Esophagus squamous epithelium (tissue), 5 donors: ENCODE data around the gene TRAF2. TPM values are rescaled to one million over a fixed set of nuclear protein-coding genes. Genes with fewer than 3 reads are reported as not detected.
"Not testable (repeated sequence)": the region's sequence is repeated elsewhere in the genome, so short reads cannot be mapped to it uniquely, and the experiment has no call there.

ENCODE experiments used
- DNase-seq: peaks from one replicate; lab custom pipeline; 2025; lab: John Stamatoyannopoulos, UW
- H3K27ac ChIP-seq, 4 donors: fragments of 200-600 bp; sonication (generic); one replicate each; pipeline ENCODE4 v1.5.1; 2016 to 2019; ENCODE audit warnings: mild to moderate bottlenecking in 1 of 4
- H3K27me3 ChIP-seq, 4 donors: fragments of 200-600 bp; sonication (generic); 1 replicate in 3 of 4; 2 replicates in 1 of 4; pipeline versions ENCODE4 v1.5.1 to v1.6.0; 2017 to 2021; ENCODE audit warnings: antibody characterized with exemption in 1 of 4
- H3K36me3 ChIP-seq, 3 donors: fragments of 200-600 bp; sonication (generic); one replicate each; pipeline ENCODE4 v1.5.1; 2016 to 2019
- H3K4me1 ChIP-seq, 3 donors: fragments of 200-600 bp; sonication (generic); one replicate each; pipeline ENCODE4 v1.5.1; 2017 to 2019
- H3K4me3 ChIP-seq, 4 donors: fragments of 200-600 bp; sonication (generic); 1 replicate in 3 of 4; 2 replicates in 1 of 4; pipeline ENCODE4 v1.5.1; 2016 to 2019; ENCODE audit warnings: mild to moderate bottlenecking in 2 of 4, moderate library complexity in 1 of 4
- H3K9me3 ChIP-seq, 3 donors: fragments of 200-600 bp; sonication (generic); one replicate each; pipeline ENCODE4 v1.5.1; 2016 to 2019
- POLR2A ChIP-seq, 4 donors: fragments of 450-650 bp; IDR thresholded peaks; one replicate each; pipeline ENCODE4 v1.6.1; 2017; ENCODE audit warnings: antibody characterized with exemption in 4 of 4, mild to moderate bottlenecking in 4 of 4, moderate library complexity in 3 of 4
- whole genome bisulfite sequencing, 2 donors: methylation state at CpG; one replicate each; pipeline ENCODE4 v1.1.5; 2018; 5-methylcytosine and 5-hydroxymethylcytosine counted together
- intact Hi-C: fragments of 100-400 bp; cut with DNase I; formaldehyde crosslinking; loops from one replicate; pipeline ENCODE4 v1.15.0; 2022
- total RNA-seq, 4 donors: library from RNA; depleted of rRNA; stranded (reverse); fragments of >200 nt; gene quantifications; one replicate each; pipeline ENCODE4 v1.1.0, GENCODE V29; 2016
- TF ChIP-seq, protein P1 (sequence below), 6 experiments: fragments of 450-650 bp in 4 of 6; fragments of 200-600 bp in 2 of 6; sonication (generic) in 2 of 6; IDR thresholded peaks; one replicate each; pipeline ENCODE4 v1.5.1; 2016 to 2019; ENCODE audit warnings: antibody characterized with exemption in 6 of 6, mild to moderate bottlenecking in 4 of 6, moderate library complexity in 4 of 6
- donor health status: DM: yes; HTN: yes; CAD: no.

TRAF2 gene
- total RNA-seq, 4 donors from 2014 or later, result 8.0 to 20.9 (median 13.2) TPM

DNA sequence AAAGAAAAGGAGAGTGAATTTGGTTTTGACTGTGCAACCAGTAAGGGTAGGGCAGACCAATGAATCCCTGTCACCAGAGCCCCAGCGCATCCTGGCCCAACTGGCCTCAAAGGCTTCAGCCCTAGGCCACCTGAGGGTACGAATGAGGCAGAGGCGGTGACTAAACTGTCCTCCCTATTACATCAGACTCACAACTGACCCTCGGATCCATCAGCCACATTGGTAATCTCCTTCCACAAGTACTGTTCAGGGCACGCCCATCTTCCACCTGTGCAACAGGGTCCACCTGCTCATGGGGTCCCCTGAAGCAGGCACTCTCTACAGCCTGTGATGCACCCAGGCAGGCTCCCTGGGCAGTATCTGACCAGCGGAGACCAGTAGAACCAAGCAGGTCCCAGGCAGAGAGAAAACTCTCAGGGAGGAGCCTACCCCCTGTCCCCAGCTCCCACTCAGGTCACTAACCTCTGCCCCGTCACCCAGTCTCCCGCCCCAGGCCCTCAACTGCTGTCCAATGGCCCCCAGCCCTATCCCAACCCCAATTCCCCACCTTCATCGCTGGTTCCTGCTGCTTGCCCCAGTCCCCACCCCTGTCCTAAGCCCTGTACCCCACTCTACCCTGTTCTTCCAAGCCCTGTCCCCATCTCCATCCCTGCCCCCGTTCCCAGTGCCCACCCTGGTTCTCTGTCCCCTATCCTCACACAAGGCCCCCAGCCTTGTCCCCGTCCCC is 21.1 kb upstream of the TRAF2 start:
- no peaks in the 10 kb centered on the region for H3K27me3 ChIP-seq
- no peaks in the 10 kb centered on the region for H3K9me3 ChIP-seq
- H3K4me1 ChIP-seq, result peaks cover 13 to 45% (median 16%) of the 10 kb centered on the region in 3 donors
- 49 to 66% methylated on average over 7 to 11 of the region's 11 CpGs for WGBS, 2 donors
- TF ChIP-seq, protein P1, sequence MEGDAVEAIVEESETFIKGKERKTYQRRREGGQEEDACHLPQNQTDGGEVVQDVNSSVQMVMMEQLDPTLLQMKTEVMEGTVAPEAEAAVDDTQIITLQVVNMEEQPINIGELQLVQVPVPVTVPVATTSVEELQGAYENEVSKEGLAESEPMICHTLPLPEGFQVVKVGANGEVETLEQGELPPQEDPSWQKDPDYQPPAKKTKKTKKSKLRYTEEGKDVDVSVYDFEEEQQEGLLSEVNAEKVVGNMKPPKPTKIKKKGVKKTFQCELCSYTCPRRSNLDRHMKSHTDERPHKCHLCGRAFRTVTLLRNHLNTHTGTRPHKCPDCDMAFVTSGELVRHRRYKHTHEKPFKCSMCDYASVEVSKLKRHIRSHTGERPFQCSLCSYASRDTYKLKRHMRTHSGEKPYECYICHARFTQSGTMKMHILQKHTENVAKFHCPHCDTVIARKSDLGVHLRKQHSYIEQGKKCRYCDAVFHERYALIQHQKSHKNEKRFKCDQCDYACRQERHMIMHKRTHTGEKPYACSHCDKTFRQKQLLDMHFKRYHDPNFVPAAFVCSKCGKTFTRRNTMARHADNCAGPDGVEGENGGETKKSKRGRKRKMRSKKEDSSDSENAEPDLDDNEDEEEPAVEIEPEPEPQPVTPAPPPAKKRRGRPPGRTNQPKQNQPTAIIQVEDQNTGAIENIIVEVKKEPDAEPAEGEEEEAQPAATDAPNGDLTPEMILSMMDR (IDR thresholded peaks at IDR 0.05), result no peak
- TF ChIP-seq POLR2A (IDR thresholded peaks at IDR 0.05), result no peak
- peak overlapping the region; percentile 87 to 96 (median 88) for H3K4me3 ChIP-seq
- peak overlapping the region; percentile 85 to 98 (median 94) for H3K27ac ChIP-seq
- DNase-seq, result no peak
- intact Hi-C loops, result no loop called here
- peaks cover 26 to 43% (median 30%) of the 10 kb centered on the region in 3 donors for H3K36me3 ChIP-seq

DNA sequence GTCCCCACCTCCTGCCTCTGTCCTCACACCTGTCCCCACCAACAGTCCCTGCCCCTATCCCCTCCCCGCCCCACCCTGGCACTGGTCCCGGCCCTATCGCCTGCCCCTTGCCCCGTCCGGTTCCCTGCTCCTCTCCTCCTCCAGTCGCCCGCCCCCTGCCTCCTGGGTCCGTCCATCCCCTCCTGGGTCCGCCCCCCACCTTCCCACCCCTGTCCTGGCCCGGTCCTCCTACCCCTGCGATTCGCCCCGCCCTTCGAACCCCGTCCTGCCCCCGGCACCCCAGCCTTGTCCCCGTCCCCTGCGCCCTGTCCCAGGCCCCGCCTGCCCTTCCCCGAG is 20.6 kb upstream of the TRAF2 start:
- WGBS, 2 donors, result no CpG with 5 or more reads among the region's 20 CpGs
- DNase-seq, result no peak
- H3K36me3 ChIP-seq, result peaks cover 26 to 39% (median 30%) of the 10 kb centered on the region in 3 donors
- H3K27ac ChIP-seq, result peak overlapping the region; percentile 85 to 98 (median 94)
- H3K4me3 ChIP-seq, result peak overlapping the region; percentile 87 to 96 (median 88)
- TF ChIP-seq, protein P1 (IDR thresholded peaks at IDR 0.05), result no peak
- no peak for TF ChIP-seq POLR2A (IDR thresholded peaks at IDR 0.05)
- intact Hi-C loops, result no loop called here
- no peaks in the 10 kb centered on the region for H3K27me3 ChIP-seq
- no peaks in the 10 kb centered on the region for H3K9me3 ChIP-seq
- peaks cover 13 to 40% (median 16%) of the 10 kb centered on the region in 3 donors for H3K4me1 ChIP-seq

DNA sequence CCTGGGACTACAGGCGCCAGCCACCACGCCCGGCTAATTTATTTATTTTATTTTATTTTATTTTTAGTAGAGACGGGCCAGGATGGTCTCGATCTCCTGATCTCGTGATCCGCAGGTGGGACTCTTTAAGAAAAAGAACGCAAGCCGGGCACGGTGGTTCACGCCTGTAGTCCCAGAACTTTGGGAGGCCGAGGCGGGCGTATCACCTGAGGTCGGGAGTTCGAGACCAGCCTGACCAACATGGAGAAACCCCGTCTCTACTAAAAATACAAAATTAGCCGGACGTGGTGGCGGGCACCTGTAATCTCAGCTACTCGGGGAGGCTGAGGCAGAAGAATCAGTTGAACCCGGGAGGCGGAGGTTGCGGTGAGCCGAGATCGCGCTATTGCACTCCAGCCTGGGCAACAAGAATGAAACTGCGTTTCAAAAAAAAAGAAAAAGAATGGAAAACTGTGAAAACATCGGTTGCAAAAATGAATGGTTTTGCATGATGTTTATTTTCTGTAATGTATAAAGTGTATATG is 19.4 kb upstream of the TRAF2 start:
- intact Hi-C loops, DNase-seq, H3K9me3 ChIP-seq, H3K27me3 ChIP-seq: not testable (repeated sequence)
- Histone ChIP-seq H3K36me3 (peaks cover 16 to 26% (median 18%) of the 10 kb centered on the region in 3 donors), H3K4me3 (peak overlapping the region; percentile 87 to 96 (median 88)), H3K27ac (peak overlapping the region in 3 of 4 donors; percentile 70 to 98 (median 95)), H3K4me1 (peaks cover 13 to 35% (median 16%) of the 10 kb centered on the region in 3 donors)
- 77 to 85% methylated on average over 17 to 21 of the region's 29 CpGs for WGBS, 2 donors

DNA sequence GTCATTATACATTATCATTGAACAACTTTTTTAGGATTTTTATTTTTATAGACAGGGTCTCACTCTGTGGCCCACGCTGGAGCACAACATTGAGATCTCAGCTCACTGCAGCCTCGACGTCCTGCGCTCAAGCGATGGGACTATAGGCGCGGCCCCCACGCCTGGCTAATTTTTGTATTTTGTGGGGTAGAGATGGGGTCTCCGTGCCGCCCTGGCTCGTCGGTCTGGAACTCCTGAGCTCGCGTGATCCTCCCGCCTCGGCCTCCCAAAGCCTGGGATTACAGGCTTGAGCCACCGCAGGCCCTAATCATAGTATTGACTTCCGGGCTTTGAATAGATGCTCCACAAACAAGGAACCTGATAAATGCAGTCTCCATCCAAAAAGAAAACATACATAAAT is 18.8 kb upstream of the TRAF2 start:
- no peak for DNase-seq
- peaks cover 11 to 21% (median 13%) of the 10 kb centered on the region in 3 donors for H3K36me3 ChIP-seq
- TF ChIP-seq, protein P1 (IDR thresholded peaks at IDR 0.05), result no peak
- TF ChIP-seq POLR2A (IDR thresholded peaks at IDR 0.05), result no peak
- no peak overlapping the region for H3K27ac ChIP-seq
- H3K4me3 ChIP-seq, result no peak overlapping the region
- intact Hi-C loops, result no loop called here
- H3K4me1 ChIP-seq, result peaks cover 13 to 35% (median 16%) of the 10 kb centered on the region in 3 donors
- H3K27me3 ChIP-seq, result no peaks in the 10 kb centered on the region
- WGBS, 2 donors, result 95 to 96% methylated on average over 9 to 17 of the region's 18 CpGs
- no peaks in the 10 kb centered on the region for H3K9me3 ChIP-seq

DNA sequence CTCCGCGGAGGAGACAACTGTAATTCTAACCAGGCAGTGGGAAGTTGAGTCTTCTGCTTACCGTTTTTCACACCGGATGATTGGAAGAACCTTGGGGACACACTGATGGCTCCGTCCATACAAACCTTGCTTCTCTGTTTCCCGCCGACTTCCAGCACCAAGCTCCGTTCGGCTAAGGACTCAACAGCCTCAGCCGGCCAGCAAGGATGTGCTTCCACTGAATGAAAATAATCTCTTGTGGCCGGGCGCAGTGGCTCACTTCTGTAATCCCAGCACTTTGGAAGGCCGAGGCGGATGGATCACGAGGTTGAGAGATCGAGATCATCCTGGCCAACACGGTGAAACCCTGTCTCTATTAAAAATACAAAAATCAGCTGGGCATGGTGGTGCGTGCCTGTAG is 18.4 kb upstream of the TRAF2 start:
- Histone ChIP-seq H3K4me1 (peaks cover 13 to 35% (median 16%) of the 10 kb centered on the region in 3 donors), H3K27me3 (no peaks in the 10 kb centered on the region), H3K9me3 (no peaks in the 10 kb centered on the region), H3K4me3 (no peak overlapping the region), H3K27ac (no peak overlapping the region), H3K36me3 (peaks cover 6 to 17% (median 8%) of the 10 kb centered on the region in 3 donors)
- intact Hi-C loops, result no loop called here
- 96 to 97% methylated on average over 16 to 17 of the region's 18 CpGs for WGBS, 2 donors
- DNase-seq, result no peak
- TF ChIP-seq POLR2A (IDR thresholded peaks at IDR 0.05), result no peak
- TF ChIP-seq, protein P1 (IDR thresholded peaks at IDR 0.05), result no peak
